Activated T-helper 17 cell treated with anti-CD3 and anti-CD28 coated beads, Interleukin-2, amount 50 U/mL, for 72 hours (primary cell): ENCODE measurements around the gene NBEA. TPM values are rescaled to one million over a fixed set of nuclear protein-coding genes. Genes with fewer than 3 reads are reported as not detected.
"Not testable (repeated sequence)": the region's sequence is repeated elsewhere in the genome, so short reads cannot be mapped to it uniquely, and the experiment has no call there.

Source experiments
- ATAC-seq: fragments of 150-1000 bp; cut with Tn5 transposase; replicated peaks from 2 replicates; pipeline ENCODE4 v1.10.0; 2021; ENCODE audit warnings: mild to moderate bottlenecking, moderate library complexity
- H3K27ac Mint-ChIP-seq: one replicate; pipeline ENCODE4 v1.8.0; 2022; ENCODE audit warnings: mixed read lengths
- H3K27me3 Mint-ChIP-seq: one replicate; pipeline ENCODE4 v1.8.0; 2022; ENCODE audit warnings: mixed read lengths
- H3K36me3 Mint-ChIP-seq: one replicate; pipeline ENCODE4 v1.8.0; 2022; ENCODE audit warnings: low read depth, mild to moderate bottlenecking, mixed read lengths
- H3K4me1 Mint-ChIP-seq: one replicate; pipeline ENCODE4 v1.8.0; 2022; ENCODE audit warnings: mixed read lengths
- H3K4me3 Mint-ChIP-seq: one replicate; pipeline ENCODE4 v1.8.0; 2022; ENCODE audit warnings: mild to moderate bottlenecking, mixed read lengths
- H3K9me3 Mint-ChIP-seq: one replicate; pipeline ENCODE4 v1.8.0; 2022; ENCODE audit warnings: mixed read lengths
- total RNA-seq, 2 donors: library from RNA; stranded (reverse); gene quantifications; one replicate each; pipeline ENCODE4 v1.2.3, GENCODE V29; 2022

The NBEA gene
- total RNA-seq, 2 donors from 2014 or later = 0.50 to 0.79 TPM

DNA sequence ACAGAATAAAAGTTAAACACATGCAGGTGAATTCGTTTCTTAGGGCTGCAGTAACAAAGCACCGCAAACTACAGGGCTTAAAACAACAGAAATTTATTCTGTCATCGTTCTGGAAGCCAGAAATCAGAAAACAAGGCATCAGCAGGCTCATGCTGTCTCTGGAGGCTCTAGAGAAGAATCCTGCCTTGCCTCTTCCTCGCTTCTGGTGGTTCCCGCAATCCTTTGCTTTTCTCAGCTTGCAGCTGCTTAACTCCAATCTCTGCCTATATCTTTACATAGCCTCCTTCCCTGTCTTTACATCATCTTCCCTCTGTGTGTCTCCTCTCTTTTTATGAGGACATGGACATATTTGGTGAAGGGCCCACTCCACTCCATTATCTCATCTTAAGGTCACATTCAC, 6.2 kb upstream of the NBEA start:
- Mint-ChIP-seq H3K4me3 (no peak overlapping the region), H3K36me3 (no peaks in the 10 kb centered on the region), H3K27ac (no peak overlapping the region), H3K4me1 (no peaks in the 10 kb centered on the region), H3K27me3 (peaks cover 22% of the 10 kb centered on the region), H3K9me3 (peaks cover 3% of the 10 kb centered on the region)
- ATAC-seq = no peak

DNA sequence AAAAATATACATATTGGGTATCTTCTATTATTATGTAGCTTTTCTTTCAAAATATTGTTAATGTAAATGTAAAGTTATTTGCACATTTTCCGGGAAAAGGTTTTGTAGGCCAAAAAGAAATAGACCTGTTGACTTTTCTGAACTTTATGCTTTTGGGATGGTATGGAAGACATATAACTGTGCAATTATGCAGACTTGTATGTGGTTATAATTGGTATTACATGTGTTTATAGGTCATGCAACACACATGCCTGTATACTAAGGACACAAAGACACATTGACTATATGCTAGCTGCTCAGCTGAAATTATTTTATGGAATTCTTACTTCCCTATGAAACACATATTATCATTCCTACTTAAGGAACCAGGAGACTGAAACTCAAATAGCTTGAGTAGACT, 2.3 kb upstream of the NBEA start:
- Mint-ChIP-seq H3K27ac (no peak overlapping the region), H3K4me3 (no peak overlapping the region), H3K36me3 (peaks cover 6% of the 10 kb centered on the region), H3K9me3 (no peaks in the 10 kb centered on the region), H3K4me1 (peaks cover 9% of the 10 kb centered on the region), H3K27me3 (peaks cover 31% of the 10 kb centered on the region)
- ATAC-seq = no peak

DNA sequence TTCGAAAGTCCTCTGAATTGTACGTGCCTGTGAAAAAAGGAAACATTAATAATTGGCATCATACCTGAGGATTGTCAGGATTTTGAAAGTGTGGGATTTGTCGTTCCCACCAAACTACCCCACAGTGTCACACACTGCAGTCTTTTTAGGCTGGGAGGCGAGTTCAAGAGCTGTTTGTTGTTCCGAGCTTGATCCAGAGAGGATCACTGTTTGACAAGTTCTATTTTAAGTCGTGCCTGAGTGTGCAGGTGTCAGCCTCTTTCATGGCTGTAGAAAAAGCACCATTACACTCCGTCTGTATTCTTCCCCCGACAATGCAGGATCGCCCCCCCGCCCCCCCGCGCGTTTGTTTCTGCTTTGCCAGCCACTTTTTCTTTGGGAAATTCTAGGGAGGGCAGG, 635 bp upstream of the NBEA start:
- H3K27me3 Mint-ChIP-seq = peaks cover 28% of the 10 kb centered on the region
- peaks cover 9% of the 10 kb centered on the region for H3K4me1 Mint-ChIP-seq
- peak overlapping the region; percentile 79 for H3K4me3 Mint-ChIP-seq
- no peak overlapping the region for H3K27ac Mint-ChIP-seq
- ATAC-seq = no peak
- H3K36me3 Mint-ChIP-seq = peaks cover 6% of the 10 kb centered on the region
- no peaks in the 10 kb centered on the region for H3K9me3 Mint-ChIP-seq

DNA sequence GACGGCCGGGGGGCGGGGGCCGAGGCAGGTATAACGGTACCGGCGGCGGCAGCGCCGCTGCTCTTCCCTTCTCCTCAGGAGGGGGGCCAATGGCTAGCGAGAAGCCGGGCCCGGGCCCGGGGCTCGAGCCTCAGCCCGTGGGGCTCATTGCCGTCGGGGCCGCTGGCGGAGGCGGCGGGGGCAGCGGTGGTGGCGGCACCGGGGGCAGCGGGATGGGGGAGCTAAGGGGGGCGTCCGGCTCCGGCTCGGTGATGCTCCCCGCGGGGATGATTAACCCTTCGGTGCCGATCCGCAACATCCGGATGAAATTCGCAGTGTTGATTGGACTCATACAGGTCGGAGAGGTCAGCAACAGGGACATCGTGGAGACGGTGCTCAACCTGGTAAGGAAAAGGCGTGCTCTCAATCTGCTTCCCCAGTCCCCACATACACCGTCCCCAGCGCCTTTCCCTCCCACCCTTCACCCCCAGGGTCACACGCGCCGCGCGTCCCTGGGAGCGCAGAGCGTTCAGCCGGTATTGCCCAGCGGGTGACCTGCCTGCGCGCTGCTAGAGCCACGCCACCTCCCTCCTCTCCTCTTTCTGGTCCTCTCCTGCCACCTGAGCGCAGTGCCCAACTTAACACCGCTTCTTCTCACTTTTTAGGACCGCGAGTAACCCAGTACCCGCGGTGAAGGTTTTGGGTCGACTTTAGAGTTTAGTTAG, 814 bp downstream of the NBEA start:
- peaks cover 6% of the 10 kb centered on the region for H3K36me3 Mint-ChIP-seq
- H3K4me3 Mint-ChIP-seq = peak overlapping the region; percentile 79
- peaks cover 24% of the 10 kb centered on the region for H3K27me3 Mint-ChIP-seq
- peaks cover 9% of the 10 kb centered on the region for H3K4me1 Mint-ChIP-seq
- peak; percentile 25 for ATAC-seq
- peak overlapping the region; percentile 33 for H3K27ac Mint-ChIP-seq
- no peaks in the 10 kb centered on the region for H3K9me3 Mint-ChIP-seq

DNA sequence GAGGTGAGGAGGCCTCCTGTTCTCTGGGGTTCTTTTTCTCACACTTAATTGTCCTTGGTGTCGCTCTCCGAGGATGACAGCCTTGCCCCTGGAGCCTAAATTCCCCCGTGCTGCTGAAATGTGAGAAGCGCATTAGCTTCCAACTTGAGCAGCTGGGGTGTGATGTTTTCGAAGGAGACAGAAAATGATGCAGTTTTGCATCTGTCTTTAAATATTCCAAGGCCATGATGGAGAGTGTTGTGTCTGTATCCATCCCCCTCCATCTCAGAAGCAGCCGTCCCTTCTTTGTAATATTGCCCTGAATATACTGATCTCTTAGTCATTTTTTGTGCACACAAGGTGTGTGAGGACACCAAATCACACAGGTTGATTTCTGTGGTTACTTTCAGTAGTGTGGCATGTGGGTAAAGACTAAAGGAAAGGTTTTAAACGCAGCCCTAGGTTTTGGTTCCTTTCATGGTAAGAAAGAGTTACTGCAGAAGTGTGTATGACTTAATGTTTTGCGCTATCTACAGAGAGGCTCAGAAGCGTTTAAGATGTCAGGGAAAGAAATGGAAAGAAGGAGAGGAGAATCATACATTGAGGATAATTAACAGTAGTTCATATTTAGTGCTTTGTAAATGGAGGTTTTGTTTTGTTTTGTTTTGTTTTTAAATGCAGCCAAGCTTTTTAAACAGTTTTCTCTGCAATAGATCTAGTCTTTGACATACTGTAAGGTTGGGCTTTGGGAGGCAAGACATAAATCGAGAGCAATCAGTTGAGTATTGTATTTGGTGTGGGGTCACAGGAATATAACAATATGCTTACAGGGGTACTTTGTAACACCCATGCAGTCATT, 1.6 kb downstream of the NBEA start:
- Mint-ChIP-seq H3K4me1 (peaks cover 9% of the 10 kb centered on the region), H3K36me3 (peaks cover 6% of the 10 kb centered on the region), H3K4me3 (peak overlapping the region; percentile 79), H3K27ac (peak overlapping the region; percentile 33), H3K9me3 (no peaks in the 10 kb centered on the region), H3K27me3 (peaks cover 23% of the 10 kb centered on the region)
- peak; percentile 42 for ATAC-seq

DNA sequence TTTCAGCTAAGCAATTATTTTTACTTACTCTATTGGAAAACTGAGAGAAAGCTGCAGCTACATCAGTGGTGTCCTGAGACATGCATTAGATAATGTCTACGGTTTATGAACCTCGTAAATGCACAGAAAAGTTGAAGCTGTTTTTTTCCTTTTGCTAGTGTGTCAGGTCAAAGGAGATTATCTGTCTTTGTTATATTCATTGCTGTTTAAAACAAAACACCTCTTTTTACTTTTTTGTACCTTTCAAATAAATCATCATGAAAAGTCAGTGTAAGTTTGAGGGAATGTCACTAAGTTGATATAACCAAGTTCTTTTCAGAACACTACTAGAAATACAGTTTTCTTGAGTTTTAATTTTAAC, 2.2 kb downstream of the NBEA start:
- Mint-ChIP-seq H3K9me3 (no peaks in the 10 kb centered on the region), H3K27ac (no peak overlapping the region), H3K36me3 (peaks cover 6% of the 10 kb centered on the region), H3K4me1 (peaks cover 9% of the 10 kb centered on the region), H3K4me3 (peak overlapping the region; percentile 79), H3K27me3 (peaks cover 18% of the 10 kb centered on the region)
- no peak for ATAC-seq

DNA sequence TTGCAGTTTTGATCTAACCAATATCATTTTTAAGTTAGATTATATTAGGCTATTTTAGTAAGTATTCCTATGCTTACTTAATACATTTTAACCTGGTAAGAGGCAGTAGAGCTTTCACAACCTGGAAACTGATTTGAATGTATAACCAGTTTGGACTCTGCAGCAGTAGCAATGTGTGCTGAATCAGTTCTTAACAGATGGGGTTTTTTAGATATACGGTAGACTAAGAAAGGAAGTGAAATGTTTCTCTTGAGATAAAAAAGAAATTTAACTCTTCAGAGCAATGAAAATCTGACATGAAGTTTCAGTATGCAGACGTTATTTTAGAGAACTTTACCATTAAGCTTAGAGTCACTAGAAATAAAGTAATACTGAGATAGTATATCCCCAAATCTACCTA, 2.7 kb downstream of the NBEA start:
- H3K9me3 Mint-ChIP-seq = no peaks in the 10 kb centered on the region
- ATAC-seq = no peak
- peaks cover 17% of the 10 kb centered on the region for H3K27me3 Mint-ChIP-seq
- H3K4me3 Mint-ChIP-seq = no peak overlapping the region
- H3K4me1 Mint-ChIP-seq = peaks cover 9% of the 10 kb centered on the region
- H3K36me3 Mint-ChIP-seq = peaks cover 6% of the 10 kb centered on the region
- H3K27ac Mint-ChIP-seq = no peak overlapping the region

DNA sequence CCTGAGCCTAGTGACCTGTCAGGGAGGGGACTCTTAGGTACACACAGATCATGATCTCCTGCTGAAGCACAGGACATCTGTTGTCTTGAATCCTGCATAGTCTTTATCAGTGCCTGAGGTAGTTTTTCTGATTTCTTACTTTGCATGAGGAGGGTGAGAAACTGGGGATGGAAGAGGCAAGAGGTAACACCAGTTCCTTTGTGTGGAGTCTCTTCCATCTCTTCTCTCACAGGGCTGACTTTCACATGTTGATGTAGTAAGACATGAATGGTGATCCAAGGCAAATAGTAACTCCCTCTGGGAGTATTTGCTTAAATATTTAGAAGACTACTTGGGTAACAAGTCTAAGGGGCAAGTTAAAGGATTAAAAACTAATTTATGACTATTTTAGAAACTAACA, 9.5 kb downstream of the NBEA start:
- H3K4me1 Mint-ChIP-seq = no peaks in the 10 kb centered on the region
- ATAC-seq = no peak
- no peaks in the 10 kb centered on the region for H3K27me3 Mint-ChIP-seq
- H3K27ac Mint-ChIP-seq = no peak overlapping the region
- no peak overlapping the region for H3K4me3 Mint-ChIP-seq
- H3K36me3 Mint-ChIP-seq = no peaks in the 10 kb centered on the region
- H3K9me3 Mint-ChIP-seq = no peaks in the 10 kb centered on the region

DNA sequence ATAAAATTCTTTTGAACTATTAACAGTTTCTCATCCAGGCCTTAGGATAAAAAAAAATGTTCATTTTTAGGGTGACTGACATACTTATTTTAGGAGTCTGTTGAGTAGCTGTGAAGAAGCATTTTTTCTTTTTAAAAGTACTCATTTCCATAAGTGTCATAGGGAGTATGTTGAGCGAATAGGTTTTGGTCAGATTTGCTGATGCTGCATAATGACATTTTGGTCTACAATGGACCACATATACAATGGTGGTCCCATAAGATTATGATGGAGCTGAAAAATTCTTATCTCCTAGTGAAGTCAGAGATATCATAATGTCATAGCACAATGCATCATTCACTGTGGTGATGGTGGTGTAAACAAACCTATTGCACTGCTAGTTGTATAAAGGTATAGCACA, 17.4 kb downstream of the NBEA start:
- Mint-ChIP-seq H3K4me1 (no peaks in the 10 kb centered on the region), H3K27me3 (no peaks in the 10 kb centered on the region), H3K9me3 (no peaks in the 10 kb centered on the region), H3K27ac (no peak overlapping the region), H3K4me3 (no peak overlapping the region), H3K36me3 (no peaks in the 10 kb centered on the region)
- no peak for ATAC-seq

DNA sequence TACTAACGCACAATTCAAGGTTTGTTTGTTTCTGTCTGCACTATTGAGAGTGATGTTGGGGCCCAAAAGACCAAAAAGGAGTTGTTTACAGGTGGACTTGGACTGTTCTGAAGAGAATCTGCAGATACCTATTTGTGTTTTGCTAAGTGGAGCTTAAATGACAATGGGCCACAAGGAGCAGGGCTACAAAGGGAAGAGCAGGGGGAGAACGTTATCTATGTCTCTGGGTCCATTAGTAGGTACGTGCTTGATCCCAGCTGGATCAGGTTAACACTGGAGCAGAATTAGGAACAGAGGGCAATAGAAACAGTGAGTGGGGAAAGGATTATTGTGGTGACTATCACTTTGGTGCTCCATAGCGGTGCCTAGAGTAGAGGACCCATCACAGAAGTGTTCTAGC, 22.5 kb downstream of the NBEA start:
- no peak for ATAC-seq
- Mint-ChIP-seq H3K4me3 (no peak overlapping the region), H3K27ac (no peak overlapping the region), H3K36me3 (no peaks in the 10 kb centered on the region), H3K9me3 (no peaks in the 10 kb centered on the region), H3K27me3 (no peaks in the 10 kb centered on the region), H3K4me1 (no peaks in the 10 kb centered on the region)

DNA sequence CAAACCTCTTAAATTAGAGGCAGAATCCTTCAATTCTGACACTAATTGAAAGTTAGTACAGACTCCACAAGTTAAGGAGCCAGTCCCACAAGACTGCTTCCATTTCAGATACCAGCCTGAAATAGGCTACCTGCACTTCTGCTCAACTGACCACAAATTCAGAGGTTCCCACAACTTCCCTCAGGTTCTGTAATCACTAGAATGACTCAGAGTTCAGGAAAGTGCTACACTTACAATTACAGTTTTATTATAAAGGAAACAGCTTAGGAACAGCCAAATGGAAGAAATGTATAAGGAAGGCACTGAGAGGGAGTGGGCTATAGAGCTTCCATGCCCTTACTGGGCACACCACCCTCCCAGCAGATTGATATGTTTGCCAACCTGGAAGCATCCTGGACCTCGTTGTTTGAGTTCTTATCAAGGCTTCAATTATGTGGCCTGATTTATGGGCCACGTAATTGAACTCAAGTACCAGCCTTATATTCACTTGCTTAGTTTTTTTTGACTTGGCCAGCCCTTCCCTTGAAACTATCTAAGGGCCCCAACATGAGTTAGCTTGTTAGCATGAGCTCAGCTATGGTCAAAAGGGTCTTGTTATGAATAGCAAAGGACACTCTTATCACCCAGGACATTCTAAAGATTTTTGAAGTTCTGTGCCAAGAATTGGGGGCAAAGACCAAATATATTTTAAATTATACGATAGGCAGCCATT, 25.9 kb downstream of the NBEA start:
- Mint-ChIP-seq H3K36me3 (no peaks in the 10 kb centered on the region), H3K4me1 (no peaks in the 10 kb centered on the region), H3K4me3 (no peak overlapping the region), H3K27ac (no peak overlapping the region), H3K27me3 (no peaks in the 10 kb centered on the region), H3K9me3 (peaks cover 6% of the 10 kb centered on the region)
- no peak for ATAC-seq

DNA sequence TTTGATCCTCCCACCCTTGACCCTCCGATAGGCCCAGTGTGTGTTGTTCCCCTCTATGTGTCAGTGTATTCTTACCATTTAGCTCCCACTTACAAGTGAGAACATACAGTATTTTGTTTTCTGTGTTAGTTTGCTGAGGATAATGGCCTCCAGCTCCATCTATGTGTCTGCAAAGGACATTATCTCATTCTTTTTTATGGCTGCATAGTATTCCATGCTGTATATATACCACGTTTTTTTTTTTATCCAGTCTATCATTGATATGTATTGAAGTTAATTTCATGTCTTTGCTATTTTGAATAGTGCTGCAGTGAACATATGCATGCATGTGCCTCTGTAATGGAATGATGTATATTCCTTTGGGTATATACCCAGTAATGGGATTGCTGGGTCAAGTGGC, 27.5 kb downstream of the NBEA start:
- H3K9me3 Mint-ChIP-seq = peaks cover 11% of the 10 kb centered on the region
- H3K36me3 Mint-ChIP-seq, H3K27me3 Mint-ChIP-seq, H3K27ac Mint-ChIP-seq, H3K4me3 Mint-ChIP-seq, H3K4me1 Mint-ChIP-seq, ATAC-seq: not testable (repeated sequence)

DNA sequence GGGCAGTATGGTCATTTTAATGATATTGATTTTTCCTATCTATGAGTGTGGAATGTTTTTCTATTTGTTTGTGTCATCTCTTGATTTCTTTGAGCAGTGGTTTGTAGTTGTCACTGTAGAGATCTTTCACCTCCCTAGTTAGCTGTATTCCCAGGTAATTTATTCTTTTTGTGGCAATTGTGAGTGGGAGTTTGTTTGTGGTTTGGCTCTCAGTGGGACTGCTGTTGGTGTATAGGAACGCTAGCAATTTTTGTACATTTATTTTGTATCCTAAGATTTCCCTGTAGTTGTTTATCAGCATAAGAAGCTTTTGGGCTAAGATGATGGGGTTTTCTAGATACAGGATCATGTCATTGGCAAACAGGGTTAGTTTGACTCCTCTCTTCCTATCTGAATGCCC, 28.9 kb downstream of the NBEA start:
- no peak overlapping the region for H3K27ac Mint-ChIP-seq
- no peak overlapping the region for H3K4me3 Mint-ChIP-seq
- H3K27me3 Mint-ChIP-seq = no peaks in the 10 kb centered on the region
- no peaks in the 10 kb centered on the region for H3K4me1 Mint-ChIP-seq
- peaks cover 11% of the 10 kb centered on the region for H3K9me3 Mint-ChIP-seq
- no peaks in the 10 kb centered on the region for H3K36me3 Mint-ChIP-seq
- ATAC-seq = no peak

DNA sequence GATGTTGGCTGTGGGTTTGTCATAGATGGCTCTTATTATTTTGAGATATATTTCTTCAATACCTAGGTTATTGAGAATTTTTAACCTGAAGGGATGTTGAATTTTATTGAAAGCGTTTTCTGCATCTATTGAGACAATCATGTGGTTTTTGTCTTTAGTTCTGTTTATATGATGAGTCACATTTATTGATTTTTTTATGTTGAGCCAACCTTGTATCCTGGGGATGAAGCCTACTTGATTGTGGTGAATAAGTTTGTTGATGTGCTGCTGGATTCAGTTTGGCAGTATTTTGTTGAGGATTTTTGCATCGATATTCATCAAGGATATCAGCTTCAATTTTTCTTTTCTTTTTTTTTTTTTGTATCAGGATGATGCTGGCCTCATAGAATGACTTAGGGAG, 29.4 kb downstream of the NBEA start:
- Mint-ChIP-seq H3K4me1 (no peaks in the 10 kb centered on the region), H3K4me3 (no peak overlapping the region), H3K36me3 (no peaks in the 10 kb centered on the region), H3K9me3 (peaks cover 11% of the 10 kb centered on the region), H3K27ac (no peak overlapping the region), H3K27me3 (no peaks in the 10 kb centered on the region)
- ATAC-seq = no peak

DNA sequence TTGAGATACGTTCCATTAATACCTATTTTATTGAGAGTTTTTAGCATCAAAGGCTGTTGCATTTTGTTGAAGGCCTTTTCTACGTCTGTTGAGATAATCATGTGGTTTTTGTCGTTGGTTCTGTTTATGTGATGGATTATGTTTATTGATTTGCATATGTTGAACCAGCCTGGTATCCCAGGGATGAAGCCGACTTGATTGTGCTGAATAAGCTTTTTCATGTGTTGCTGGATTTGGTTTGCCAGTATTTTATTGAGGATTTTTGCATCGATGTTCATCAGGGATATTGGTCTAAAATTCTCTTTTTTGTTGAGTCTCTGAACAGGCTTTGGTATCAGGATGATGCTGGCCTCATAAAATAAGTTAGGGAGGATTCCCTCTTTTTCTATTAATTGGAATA, 43.1 kb downstream of the NBEA start:
- H3K36me3 Mint-ChIP-seq, ATAC-seq, H3K4me3 Mint-ChIP-seq, H3K27ac Mint-ChIP-seq, H3K4me1 Mint-ChIP-seq, H3K27me3 Mint-ChIP-seq: not testable (repeated sequence)
- peaks cover 19% of the 10 kb centered on the region for H3K9me3 Mint-ChIP-seq
